Urinary bladder (tissue), 4 donors: ENCODE measurements around the gene ADORA2B. TPM values are rescaled to one million over a fixed set of nuclear protein-coding genes. Genes with fewer than 3 reads are reported as not detected.
"Not testable (repeated sequence)": the region's sequence is repeated elsewhere in the genome, so short reads cannot be mapped to it uniquely, and the experiment has no call there.

Experiments
- DNase-seq: peaks from one replicate; pipeline ENCODE4 v3.0.0-alpha.2; 2015; ENCODE audit errors: extremely low spot score
- H3K27ac ChIP-seq: one replicate; pipeline ENCODE4 v1.5.1; 2013; ENCODE audit warnings: low read depth, mild to moderate bottlenecking, moderate library complexity
- H3K36me3 ChIP-seq: one replicate; pipeline ENCODE4 v1.6.1; 2013; ENCODE audit warnings: mild to moderate bottlenecking, moderate library complexity; ENCODE audit not compliant: insufficient read depth
- H3K4me1 ChIP-seq: one replicate; pipeline ENCODE4 v1.6.1; 2013; ENCODE audit warnings: mild to moderate bottlenecking, moderate library complexity; ENCODE audit not compliant: insufficient read depth
- H3K4me3 ChIP-seq: one replicate; pipeline ENCODE4 v1.5.1; 2013; ENCODE audit warnings: low read depth, low read length
- WGBS: extraction: QIAGEN DNeasy Blood & Tissue Kit; methylation state at CpG from one replicate; pipeline ENCODE4 v1.1.7; 2013; 5-methylcytosine and 5-hydroxymethylcytosine counted together
- polyA plus RNA-seq: library from polyadenylated mRNA; stranded (reverse); fragments of 200-250 nt; gene quantifications from one replicate; pipeline ENCODE4 v1.2.3, GENCODE V29; 2013
- total RNA-seq: library from RNA; depleted of rRNA; stranded (reverse); fragments of >200 nt; gene quantifications from one replicate; pipeline ENCODE4 v1.2.3, GENCODE V29; 2014
- donor health status: healthy with polysubstance abuse.
- donor health status: healthy.

The ADORA2B gene
- 5.9 TPM for total RNA-seq
- polyA plus RNA-seq: 2.6 TPM

DNA sequence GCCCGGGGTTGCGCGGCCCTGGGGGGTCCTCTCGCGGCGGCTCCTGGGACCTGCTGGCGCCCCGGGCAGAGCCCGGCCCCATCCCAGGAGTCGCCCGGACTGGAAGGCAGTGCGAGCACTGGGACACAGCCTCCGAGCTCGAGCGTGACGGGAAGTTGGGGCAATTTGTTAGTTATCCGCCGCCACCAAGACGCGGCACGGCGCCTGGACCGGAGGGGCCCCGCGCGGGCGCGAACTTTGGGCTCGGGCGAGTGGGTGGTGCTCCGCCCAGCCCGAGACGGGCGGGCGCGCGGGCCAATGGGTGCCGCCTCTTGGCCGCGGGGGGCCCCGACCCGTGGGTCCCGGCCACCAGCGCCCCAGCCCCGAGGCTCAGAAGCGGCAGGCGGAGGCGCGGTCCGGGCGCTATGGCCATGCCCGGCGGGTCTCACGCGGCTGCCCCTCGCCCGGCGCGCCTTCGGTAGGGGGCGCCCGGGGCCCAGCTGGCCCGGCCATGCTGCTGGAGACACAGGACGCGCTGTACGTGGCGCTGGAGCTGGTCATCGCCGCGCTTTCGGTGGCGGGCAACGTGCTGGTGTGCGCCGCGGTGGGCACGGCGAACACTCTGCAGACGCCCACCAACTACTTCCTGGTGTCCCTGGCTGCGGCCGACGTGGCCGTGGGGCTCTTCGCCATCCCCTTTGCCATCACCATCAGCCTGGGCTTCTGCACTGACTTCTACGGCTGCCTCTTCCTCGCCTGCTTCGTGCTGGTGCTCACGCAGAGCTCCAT, at the start of gene ADORA2B:
ADORA2B (plus strand) TSS at position 372 of the 768 bp plus-strand sequence; CDS start at position 491, 119 bp downstream.
- no peak for DNase-seq
- no peak within 1 kb of the TSS for H3K27ac ChIP-seq
- under 1% methylated on average over 88 of the region's 88 CpGs for WGBS

DNA sequence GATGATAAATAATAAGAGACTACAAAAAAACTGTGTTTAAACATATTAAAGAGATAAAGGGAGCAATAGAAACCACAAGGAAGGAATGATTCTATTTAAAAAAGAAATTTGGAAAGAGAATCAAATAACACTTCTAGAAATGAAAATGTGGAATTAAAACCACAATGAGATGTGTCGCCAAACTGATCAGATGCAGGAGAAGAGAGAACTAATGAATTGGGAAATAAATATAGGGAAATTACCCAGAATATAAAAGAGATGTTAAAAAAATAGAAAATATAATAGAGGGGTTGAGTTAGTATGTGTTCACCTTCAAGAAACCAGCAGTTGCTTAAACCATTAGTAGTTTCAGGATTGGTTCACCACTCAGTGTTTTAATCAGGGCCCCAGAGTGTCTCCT, 48.7 kb upstream of the ADORA2B start:
- H3K4me1 ChIP-seq: no peaks in the 10 kb centered on the region
- WGBS: 98% methylated on average over 1 of the region's 1 CpG
- no peaks in the 10 kb centered on the region for H3K36me3 ChIP-seq

More for the DNA sequence above, at the start of gene ADORA2B:
- H3K4me3 ChIP-seq: peak within 1 kb of the TSS; percentile 53
- no peaks in the 10 kb centered on the region for H3K4me1 ChIP-seq
- H3K36me3 ChIP-seq: no peaks in the 10 kb centered on the region

DNA sequence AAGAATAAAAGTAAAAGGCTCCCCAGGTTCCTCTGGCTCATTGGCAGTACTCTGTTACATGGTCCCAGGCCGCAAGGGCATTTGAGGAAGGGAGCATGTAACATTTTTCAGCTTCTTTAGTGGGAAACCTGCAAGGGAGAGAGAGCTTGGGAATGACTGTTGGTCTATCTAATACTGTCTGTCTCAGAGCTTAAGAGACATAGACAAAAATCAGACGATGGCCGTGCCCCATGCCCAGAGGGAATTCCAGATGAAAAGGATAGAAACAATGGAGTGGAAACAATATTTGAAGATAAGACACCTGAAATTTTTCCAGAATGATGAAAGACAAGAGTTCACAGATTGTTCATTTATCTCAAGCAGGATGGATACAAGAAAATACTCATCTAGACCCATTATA, 48.1 kb upstream of the ADORA2B start:
- Histone ChIP-seq H3K4me3 (no peak overlapping the region), H3K36me3 (no peaks in the 10 kb centered on the region), H3K4me1 (no peaks in the 10 kb centered on the region), H3K27ac (no peak overlapping the region)
- DNase-seq: no peak
- WGBS: 94% methylated on average over 3 of the region's 3 CpGs

More for the DNA sequence above, 48.7 kb upstream of the ADORA2B start:
- Histone ChIP-seq H3K27ac (no peak overlapping the region), H3K4me3 (no peak overlapping the region)
- no peak for DNase-seq

DNA sequence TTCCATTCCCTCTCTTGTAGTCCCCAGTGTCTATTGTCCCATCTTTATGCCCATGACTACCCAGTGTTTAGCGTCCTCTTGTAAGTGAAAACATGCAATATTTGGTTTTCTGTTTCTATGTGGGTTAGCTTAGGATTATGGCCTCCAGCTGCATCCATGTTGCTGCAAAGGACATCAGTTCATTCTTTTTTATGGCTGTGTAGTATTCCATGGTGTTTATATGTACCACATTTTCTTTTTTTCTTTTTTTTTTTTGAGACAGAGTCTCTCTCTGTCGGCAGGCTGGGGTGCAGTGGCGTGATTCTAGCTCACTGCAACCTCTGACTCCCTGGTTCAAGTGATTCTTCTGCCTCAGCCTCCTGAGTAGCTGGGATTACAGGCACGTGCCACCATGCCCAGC, 45.3 kb upstream of the ADORA2B start:
- H3K36me3 ChIP-seq, H3K27ac ChIP-seq, H3K4me1 ChIP-seq, H3K4me3 ChIP-seq, DNase-seq: not testable (repeated sequence)
- 94% methylated on average over 4 of the region's 4 CpGs for WGBS

DNA sequence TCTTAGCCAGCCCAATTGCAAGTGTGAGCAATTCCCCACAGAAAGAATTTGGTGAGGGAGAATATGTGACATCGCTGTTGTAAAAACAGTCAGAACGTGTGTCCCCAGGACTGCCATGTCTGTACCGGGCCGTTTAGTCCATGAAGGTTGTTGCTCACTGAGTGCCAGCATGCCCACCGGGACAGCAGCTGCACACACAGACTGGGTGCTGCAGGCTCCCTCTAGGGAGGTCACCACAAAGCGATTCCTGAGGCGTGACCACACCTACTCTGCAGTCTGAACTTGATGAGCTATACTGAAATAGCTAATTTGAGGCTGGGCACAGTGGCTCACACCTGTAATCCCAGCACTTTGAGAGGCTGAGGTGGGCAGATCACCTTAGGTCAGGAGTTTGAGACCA, 44.1 kb upstream of the ADORA2B start:
- Histone ChIP-seq H3K4me3 (no peak overlapping the region), H3K4me1 (no peaks in the 10 kb centered on the region), H3K36me3 (no peaks in the 10 kb centered on the region), H3K27ac (no peak overlapping the region)
- no peak for DNase-seq
- 86% methylated on average over 7 of the region's 7 CpGs for WGBS

DNA sequence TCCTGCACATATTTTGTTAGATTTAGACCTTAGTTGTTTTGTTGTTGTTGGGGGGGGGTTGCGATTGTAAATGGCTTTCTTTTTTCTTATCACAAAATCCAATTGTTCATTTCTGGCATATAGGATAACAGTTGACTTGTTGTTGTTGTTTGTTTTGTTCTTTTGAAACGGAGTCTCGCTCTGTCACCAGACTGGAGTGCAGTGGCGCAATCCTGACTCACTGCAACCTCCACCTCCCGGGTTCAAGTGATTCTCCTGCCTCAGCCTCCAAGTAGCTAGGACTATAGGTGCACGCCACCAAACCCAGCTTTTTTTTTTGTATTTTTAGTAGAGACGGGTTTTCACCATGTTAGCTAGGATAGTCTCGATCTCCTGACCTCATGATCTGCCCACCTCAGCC, 39.7 kb upstream of the ADORA2B start:
- H3K4me3 ChIP-seq, H3K27ac ChIP-seq, H3K4me1 ChIP-seq, H3K36me3 ChIP-seq, DNase-seq: not testable (repeated sequence)
- WGBS: 95% methylated on average over 8 of the region's 8 CpGs

DNA sequence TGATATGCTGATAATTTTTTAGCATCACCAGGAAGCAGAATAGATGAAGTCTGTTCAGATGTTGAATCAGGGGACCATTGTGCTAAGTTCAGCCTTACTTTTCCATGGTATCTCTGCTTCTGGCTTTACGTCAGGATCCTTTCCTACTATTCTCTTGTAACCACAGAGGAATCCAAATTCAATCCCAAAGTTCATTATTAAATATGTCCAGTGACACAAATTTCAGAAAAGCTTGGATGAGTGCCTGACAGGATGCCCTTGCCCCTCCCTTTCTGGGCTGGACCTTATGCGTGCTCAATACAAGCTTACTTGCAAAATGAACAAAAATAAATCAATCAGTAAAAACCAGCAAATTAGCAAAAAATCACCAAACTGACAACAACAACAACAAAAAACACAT, 37.6 kb upstream of the ADORA2B start:
- Histone ChIP-seq H3K36me3 (no peaks in the 10 kb centered on the region), H3K4me1 (no peaks in the 10 kb centered on the region), H3K27ac (no peak overlapping the region), H3K4me3 (no peak overlapping the region)
- WGBS: 75% methylated on average over 2 of the region's 2 CpGs
- DNase-seq: no peak

DNA sequence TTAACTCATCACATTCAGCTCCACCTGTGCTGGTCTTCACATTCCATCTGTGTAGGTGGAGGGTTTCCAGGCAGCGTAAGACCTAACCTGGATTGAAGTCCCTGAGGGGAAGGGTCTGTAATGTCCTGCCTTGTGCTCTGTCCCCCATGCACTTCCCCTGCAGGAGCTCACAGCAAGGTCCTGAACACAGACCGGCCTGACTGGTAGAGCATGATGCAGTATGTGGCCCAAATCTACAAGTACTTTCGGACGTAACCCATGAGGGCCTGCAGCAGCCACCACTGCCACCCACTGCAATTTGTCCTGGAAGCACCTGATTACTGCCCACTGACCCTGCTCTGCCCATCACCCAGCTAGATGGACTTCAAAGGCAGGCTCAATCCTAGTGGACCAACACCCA, 36.6 kb upstream of the ADORA2B start:
- Histone ChIP-seq H3K4me3 (no peak overlapping the region), H3K27ac (no peak overlapping the region), H3K4me1 (no peaks in the 10 kb centered on the region), H3K36me3 (no peaks in the 10 kb centered on the region)
- DNase-seq: no peak
- 89% methylated on average over 4 of the region's 4 CpGs for WGBS

DNA sequence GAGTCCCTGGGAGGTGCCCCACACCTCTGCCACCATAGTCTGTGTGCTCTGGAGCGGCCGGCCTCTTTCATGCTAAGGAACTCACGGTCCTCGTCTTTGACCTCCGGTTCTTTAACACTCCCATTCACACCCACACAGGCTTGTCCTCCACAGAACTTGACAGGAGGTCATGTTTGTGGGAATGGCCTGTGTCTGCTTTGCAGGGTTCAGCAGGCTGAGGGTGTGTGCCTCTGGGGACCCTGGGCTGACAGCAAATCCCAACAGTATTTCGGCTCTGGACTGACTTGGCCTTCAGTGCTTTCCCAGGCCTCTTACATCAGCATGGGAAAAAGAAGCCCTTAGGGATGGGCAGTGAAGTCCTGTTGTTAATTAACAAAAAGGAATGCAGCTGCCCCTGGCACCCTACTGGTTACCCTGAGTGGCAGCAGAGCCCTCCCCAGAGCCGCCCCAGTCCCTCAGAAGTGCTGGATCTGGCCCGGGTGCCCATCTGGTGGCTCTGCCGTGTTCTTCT, 35.4 kb upstream of the ADORA2B start:
- Histone ChIP-seq H3K4me1 (no peaks in the 10 kb centered on the region), H3K36me3 (no peaks in the 10 kb centered on the region), H3K27ac (no peak overlapping the region), H3K4me3 (no peak overlapping the region)
- DNase-seq: no peak
- 88% methylated on average over 9 of the region's 9 CpGs for WGBS

DNA sequence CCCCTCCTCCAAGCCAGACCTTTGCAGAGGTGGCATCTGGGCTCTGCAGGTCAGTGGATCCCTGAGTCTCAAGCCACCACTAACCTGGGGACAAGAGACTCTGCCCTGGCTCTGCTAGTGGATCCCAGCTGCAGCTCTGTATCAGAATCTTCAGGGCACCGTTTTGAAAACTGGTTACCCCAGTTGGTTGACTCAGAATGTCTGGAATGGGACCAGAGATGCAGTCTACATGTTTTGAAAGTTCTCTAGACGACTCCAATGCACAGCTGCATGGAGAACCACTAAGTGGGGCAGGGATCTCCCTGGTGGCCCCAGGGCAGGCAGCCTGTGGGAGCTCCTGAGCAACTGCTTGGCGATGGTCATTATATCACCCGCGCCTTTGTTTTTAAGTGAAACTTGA, 34.1 kb upstream of the ADORA2B start:
- Histone ChIP-seq H3K4me1 (no peaks in the 10 kb centered on the region), H3K4me3 (no peak overlapping the region), H3K27ac (no peak overlapping the region), H3K36me3 (no peaks in the 10 kb centered on the region)
- 89% methylated on average over 5 of the region's 5 CpGs for WGBS
- DNase-seq: no peak

DNA sequence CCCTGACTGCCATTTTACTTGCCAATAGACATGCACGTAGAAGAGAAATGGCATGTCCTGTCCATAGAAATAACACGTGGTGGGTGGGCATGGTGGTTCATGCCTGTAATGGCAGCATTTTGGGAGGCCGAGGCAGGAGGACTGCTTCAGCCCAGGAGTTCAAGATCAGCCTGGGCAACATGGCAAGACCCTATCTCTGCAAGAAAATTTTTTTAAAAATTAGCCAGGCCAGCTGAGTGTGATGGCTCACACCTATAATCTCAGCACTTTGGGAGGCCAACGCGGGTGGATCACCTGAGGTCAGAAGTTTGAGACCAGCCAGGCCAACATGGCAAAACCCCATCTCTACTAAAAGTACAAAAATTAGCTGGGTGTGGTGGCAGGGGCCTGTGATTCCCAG, 33.2 kb upstream of the ADORA2B start:
- not testable (repeated sequence) for DNase-seq, H3K36me3 ChIP-seq, H3K27ac ChIP-seq, H3K4me1 ChIP-seq, H3K4me3 ChIP-seq
- WGBS: 95% methylated on average over 5 of the region's 5 CpGs

DNA sequence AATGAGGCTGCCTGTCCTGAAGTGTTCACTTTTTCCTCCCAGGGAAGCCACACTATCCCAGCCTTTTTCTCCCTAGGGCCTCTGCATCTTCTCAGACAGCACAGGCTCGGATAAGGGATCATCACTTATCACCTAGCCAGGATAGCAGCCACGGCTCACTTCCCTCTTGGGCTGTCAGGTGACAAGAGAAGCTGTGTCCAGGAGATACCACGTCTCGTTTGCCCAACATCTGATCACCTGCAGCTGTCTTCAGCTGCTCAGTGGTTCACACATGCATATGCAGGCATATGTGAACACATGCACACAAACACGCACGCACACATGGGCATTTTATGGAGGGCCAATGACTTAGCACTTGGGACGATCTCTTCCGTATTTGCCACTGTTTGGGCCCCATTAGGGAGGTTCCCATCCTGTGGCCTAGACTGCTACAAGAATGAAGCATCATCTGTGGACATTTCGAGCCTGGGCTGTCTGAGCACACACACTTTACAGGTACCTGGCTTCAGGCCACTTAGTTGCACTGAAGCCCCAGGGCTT, 32.4 kb upstream of the ADORA2B start:
- Histone ChIP-seq H3K4me1 (no peaks in the 10 kb centered on the region), H3K36me3 (no peaks in the 10 kb centered on the region), H3K27ac (no peak overlapping the region), H3K4me3 (no peak overlapping the region)
- DNase-seq: no peak
- WGBS: 92% methylated on average over 9 of the region's 9 CpGs

DNA sequence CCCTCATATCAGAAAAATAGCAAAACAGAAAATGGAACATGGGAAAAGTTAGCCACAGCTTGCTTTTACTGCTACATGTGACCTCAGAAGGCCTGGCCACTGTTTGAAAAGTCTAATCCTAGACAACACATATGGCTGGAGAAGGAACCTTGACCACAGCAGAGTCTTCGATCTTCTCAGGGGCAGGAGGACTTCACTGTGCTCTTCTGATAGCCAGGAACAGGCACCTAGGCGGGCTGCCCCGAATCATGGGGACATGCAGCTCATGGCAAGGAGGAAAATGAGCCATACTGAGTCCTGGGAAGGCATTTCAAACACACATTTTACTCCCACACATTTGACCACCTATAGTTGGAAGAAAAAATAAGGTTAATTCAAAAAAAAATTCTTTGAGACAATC, 31.1 kb upstream of the ADORA2B start:
- 83% methylated on average over 3 of the region's 3 CpGs for WGBS
- DNase-seq: no peak

DNA sequence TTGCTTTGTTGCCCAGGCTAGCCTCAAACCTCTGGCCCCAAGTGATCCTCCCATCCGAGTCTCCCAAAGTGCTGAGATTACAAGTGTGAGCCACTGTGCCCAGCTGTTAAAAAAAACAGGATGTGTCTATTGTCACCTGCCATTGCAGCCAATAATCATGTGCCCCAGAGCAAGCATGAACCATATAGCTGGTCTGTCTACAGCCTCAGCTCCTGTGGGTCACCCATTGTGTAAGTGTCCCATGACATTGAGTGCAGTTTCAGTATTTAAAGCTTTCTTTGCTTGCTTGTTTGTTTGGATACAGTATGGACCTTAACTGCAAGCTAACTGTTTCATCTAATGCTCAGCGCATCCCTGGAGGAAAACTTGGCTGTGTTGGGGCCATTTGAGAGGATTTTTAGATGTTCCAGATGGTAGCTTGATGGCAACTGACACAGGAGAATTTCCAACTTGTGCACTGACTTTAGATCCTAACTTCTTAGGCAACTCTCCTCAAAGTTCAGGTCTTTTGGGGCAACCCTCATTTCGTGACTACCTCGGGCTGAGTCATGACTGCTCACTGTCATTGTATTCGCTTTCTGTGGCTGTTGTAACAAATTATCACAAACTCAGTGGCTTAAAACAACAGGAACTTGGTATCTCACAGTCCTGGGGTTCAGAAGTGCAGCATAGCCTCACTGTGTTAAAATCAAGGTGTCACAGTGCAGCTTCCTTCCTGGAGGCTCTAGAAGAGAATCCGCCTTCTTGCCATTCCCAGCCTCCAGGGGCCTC, 30.3 kb upstream of the ADORA2B start:
- H3K36me3 ChIP-seq: no peaks in the 10 kb centered on the region
- WGBS: 95% methylated on average over 6 of the region's 6 CpGs
- no peak overlapping the region for H3K27ac ChIP-seq
- DNase-seq: no peak
- no peak overlapping the region for H3K4me3 ChIP-seq
- no peaks in the 10 kb centered on the region for H3K4me1 ChIP-seq

More for the DNA sequence above, 31.1 kb upstream of the ADORA2B start:
- no peak overlapping the region for H3K4me3 ChIP-seq
- H3K36me3 ChIP-seq: no peaks in the 10 kb centered on the region
- H3K4me1 ChIP-seq: no peaks in the 10 kb centered on the region
- no peak overlapping the region for H3K27ac ChIP-seq
